Stimulated activated CD8-positive, alpha-beta memory T cell treated with anti-CD3 and anti-CD28 coated beads, Interleukin-4, amount 100 ng/mL, for 48 hours (primary cell): Measurements from ENCODE around the gene E2F2.
A peak's percentile ranks its signal among the peaks of the same experiment; 100 is the strongest.
"Not testable (repeated sequence)": the region's sequence is repeated elsewhere in the genome, so short reads cannot be mapped to it uniquely, and the experiment has no call there.

ENCODE experiments used
- DNase-seq: peaks from one replicate; pipeline ENCODE4 v3.0.0-alpha.2; 2020

The E2F2 gene

GRCh38 chr1:23545851-23546250 lies 14.8 kb upstream of the E2F2 start:
- no peak for DNase-seq

GRCh38 chr1:23544444-23545389 lies 13.7 kb upstream of the E2F2 start:
- peak; percentile 84 for DNase-seq

- DNase-seq = no peak
Observed at GRCh38 chr1:23543707-23544443, 12.8 kb upstream of the E2F2 start.

GRCh38 chr1:23542940-23543339 lies 11.9 kb upstream of the E2F2 start:
- not testable (repeated sequence) for DNase-seq

GRCh38 chr1:23539698-23540266 lies 8.7 kb upstream of the E2F2 start:
- DNase-seq = peak; percentile 94

- no peak for DNase-seq
Observed at GRCh38 chr1:23537296-23537973, 6.4 kb upstream of the E2F2 start.

GRCh38 chr1:23533246-23534023 lies 2.4 kb upstream of the E2F2 start:
- DNase-seq = no peak

- DNase-seq = no peak
Observed at GRCh38 chr1:23531562-23532094, 595 bp upstream of the E2F2 start.

- DNase-seq = peak; percentile 53
Observed at GRCh38 chr1:23530087-23530746, 816 bp downstream of the E2F2 start.

- DNase-seq = no peak
Observed at GRCh38 chr1:23529146-23530086, 1.6 kb downstream of the E2F2 start.

GRCh38 chr1:23528250-23528978 lies 2.6 kb downstream of the E2F2 start:
- DNase-seq = peak; percentile 90

GRCh38 chr1:23527900-23528249 lies 3.2 kb downstream of the E2F2 start:
- DNase-seq = no peak

GRCh38 chr1:23527366-23527765 lies 3.7 kb downstream of the E2F2 start:
- no peak for DNase-seq

GRCh38 chr1:23526329-23527041 lies 4.5 kb downstream of the E2F2 start:
- no peak for DNase-seq

- no peak for DNase-seq
Observed at GRCh38 chr1:23525558-23526250, 5.3 kb downstream of the E2F2 start.

GRCh38 chr1:23524716-23525401 lies 6.2 kb downstream of the E2F2 start:
- peak; percentile 44 for DNase-seq

- no peak for DNase-seq
Observed at GRCh38 chr1:23524163-23524562, 6.9 kb downstream of the E2F2 start.
